ENCODE data around the gene ATG16L2.

The ATG16L2 gene, protein sequence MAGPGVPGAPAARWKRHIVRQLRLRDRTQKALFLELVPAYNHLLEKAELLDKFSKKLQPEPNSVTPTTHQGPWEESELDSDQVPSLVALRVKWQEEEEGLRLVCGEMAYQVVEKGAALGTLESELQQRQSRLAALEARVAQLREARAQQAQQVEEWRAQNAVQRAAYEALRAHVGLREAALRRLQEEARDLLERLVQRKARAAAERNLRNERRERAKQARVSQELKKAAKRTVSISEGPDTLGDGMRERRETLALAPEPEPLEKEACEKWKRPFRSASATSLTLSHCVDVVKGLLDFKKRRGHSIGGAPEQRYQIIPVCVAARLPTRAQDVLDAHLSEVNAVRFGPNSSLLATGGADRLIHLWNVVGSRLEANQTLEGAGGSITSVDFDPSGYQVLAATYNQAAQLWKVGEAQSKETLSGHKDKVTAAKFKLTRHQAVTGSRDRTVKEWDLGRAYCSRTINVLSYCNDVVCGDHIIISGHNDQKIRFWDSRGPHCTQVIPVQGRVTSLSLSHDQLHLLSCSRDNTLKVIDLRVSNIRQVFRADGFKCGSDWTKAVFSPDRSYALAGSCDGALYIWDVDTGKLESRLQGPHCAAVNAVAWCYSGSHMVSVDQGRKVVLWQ

DNA sequence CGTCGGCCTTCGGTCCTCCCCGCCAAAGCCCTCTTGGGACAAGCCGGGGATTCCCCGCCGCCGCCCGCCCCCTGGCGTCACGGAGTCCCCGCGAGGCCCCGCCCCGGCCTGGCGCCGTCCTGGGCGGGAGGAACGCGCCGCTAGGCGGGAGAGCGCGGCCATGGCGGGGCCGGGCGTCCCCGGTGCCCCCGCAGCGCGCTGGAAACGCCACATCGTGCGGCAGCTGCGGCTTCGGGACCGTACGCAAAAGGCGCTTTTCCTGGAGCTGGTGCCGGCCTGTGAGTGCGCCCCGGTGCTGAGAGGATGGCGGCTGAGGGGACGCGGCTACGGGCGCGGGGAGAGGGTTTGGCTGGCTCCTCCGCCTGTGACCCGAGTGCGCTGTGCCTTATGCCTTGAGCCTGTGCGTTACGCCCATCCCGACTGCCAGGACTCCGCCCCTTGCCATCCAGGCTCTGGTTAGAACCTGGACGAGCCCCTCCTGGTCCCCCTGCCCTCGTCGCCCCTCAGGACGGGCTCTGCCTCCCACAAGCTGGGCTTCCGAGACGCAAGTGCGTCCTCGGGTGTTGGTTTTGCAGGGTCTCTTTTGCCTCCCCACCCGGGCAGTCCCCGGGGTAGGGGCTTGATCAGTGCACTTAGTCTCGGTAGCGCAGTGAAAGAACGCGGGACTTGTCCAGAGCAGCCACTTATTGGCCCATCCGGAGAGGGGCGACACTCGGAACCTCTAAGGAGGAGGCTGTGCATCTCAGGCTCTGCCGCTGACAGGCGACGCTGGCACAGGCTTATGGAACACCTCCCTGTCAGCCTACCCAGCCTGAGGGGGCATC, at the start of gene ATG16L2:
Gene ATG16L2 (plus strand): TSS at position 126 of the 824 bp plus-strand sequence. CDS start 35 bp downstream, at position 161.
- peak; percentile 27 for DNase-seq (ENCODE audit: low read depth)

DNA sequence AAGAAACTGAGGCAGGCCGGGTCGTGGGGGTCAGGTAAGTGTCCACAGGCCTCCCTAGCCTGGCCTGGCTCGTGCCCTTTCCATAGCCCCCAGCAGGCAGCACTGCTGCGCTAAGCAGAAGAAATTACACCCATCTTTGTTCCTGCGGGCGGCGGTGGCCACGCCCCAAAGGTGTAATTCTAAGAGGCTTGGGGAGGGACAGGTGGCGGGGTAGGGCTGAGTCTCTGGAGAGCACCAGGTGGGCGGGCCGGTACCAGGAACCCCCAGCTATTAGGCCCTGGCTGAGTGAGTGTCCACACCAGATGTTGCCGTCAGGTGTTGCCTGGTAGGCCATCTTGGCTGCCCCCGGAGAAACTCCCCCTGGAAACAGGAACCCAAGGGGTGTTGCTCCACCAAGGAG, 49.7 kb upstream of the ATG16L2 start:
- DNase-seq (ENCODE audit: low read depth): no peak

DNA sequence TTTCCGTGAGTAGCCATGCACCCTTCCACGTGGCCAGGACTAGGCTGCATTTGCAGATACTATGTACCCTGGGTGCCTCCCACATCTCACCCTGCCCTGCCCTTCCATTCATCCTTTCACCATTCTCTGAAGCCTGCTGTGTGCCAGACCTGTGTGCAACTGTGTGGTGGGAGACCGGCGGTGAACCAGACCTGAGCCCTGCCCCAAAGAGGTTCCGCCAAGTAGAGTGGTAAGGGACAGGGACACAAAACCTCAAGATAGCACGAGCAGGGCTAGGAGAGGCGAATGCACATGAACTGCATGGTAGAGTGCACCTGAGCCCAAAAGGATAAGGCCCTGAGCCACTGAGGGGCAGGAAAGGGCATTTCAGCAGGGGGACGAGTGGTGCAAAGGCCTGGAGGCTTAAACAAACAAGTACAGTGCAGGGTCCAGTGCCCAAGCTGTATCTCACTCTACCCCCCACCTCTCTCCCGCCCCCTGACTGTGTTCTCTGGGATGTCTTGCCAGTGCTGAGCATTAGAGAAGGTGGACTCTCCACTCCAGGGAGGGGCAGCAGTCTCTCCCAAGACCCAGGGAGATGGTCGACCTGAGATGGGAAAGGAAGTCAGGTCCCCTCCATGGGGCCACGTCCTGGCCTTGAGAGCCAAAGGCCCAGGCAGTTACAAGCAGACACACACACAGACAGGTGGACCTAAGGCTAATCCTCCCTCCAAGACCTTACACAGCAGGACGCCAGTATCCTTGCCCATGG, 47.9 kb upstream of the ATG16L2 start:
- DNase-seq (ENCODE audit: low read depth): no peak

DNA sequence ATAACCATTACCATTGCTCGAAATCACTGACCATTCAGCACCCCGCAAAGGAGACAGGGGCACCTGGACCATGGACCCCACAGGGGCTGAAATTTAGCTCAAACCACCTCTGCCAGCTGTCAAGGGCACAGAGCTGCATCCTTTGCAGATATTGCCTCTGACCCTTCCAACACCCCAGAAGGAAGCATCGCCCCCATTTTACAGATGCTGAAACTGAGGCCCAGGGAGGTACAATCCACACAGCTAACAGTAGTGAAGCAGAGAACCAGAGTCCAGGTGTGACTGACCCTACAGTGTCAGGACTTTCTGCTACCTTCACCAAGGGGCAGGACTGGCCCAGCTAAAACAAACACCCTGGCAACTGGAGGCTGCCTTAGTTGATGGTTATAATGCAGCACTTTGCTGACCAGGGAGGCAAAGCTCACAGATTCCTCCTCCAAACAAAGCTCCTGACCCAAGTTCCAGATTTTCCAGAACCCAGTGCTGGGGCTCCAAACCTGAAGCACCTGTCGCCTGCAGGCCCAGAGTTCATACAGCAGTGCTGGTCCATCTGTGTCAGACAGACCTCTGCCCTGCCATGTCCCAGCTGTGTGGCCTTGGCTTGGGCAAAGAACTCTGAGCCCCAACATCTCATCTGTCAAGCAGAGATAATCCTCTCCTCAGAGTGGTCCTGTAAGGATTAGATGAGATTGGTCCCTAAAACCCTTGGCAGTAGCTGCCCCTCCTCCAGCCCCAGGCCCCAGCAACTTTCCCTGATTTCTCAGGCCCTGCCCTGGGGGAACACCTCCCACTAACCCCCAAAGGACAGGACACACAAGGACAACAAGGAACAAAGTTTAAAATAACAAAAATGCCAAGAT, 46.8 kb upstream of the ATG16L2 start:
- no peak for DNase-seq (ENCODE audit: low read depth)

DNA sequence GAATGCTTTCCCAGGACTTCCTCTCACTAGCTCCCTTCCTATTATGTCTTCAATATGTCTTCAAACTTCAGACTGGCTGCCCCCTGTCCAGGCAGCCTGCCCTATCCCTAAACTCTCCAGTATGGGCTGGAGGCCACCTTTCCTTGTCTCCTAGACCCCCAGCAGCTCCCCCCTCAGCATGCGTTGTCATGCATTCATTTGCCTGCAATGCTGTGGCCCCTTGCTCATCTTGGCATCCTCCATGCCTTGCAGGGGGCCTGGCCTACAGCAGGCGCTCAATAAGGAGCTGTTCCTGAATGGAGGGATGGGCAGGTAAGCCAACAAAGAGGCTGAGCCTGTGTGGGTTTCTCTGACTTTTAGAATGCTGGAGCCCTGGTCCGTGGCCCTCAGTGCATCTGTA, 45.6 kb upstream of the ATG16L2 start:
- no peak for DNase-seq (ENCODE audit: low read depth)

DNA sequence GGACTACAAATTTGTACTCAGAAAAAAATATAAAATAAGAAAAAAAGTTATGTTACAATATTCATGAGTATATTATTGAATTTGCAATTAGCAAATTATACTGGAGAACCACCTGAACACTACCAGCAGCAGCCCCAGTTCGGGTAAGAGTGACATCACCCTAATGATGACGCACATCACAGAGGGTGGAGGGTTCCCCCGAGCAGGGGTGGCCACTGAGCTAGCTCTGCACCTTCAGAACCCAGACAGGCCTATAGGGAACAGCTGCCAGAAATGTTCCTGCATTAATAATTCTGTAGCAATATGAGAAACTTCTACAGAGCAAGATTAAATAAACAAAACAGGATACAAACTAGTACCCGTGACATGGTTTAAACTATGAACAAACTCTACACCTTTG, 44.5 kb upstream of the ATG16L2 start:
- no peak for DNase-seq (ENCODE audit: low read depth)

DNA sequence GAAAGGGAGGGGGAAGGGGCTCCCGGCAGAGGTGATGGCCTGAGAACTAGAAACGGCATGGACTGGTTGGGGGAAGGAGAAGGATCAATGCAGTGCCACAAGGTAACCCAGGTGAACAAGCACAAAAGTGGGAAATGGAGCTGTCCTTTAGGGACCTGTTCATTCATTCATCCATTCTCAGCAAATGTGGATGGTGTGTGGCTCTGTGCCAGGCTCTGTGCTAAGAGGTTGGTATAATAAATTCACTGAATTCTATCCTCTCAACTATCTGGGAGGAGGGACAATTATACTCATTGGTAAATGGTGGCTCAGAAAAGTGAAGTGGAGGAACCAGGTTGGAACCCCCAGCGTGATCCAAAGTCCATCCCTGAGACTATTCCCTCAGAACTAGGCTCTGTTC, 43.4 kb upstream of the ATG16L2 start:
- no peak for DNase-seq (ENCODE audit: low read depth)

DNA sequence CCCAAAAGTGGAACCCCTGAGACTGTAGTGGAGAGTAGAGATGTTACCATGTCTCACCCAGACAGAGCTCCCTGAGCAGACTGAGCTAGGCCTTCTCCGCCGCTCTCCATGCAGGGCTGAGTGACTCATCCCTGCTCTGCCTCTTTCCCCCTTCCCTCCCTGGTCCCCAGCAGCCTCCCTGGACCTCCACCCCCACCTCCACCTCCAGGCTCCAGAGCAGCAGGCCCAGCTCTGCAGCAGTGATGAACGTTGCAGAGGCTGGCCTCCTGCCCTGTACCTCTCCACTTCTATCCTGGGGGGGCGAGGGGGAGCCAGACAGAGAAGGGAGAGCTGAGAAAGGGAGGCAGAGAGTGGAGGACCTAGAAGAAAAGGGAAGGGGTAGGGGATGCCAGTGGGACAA, 42.7 kb upstream of the ATG16L2 start:
- no peak for DNase-seq (ENCODE audit: low read depth)

DNA sequence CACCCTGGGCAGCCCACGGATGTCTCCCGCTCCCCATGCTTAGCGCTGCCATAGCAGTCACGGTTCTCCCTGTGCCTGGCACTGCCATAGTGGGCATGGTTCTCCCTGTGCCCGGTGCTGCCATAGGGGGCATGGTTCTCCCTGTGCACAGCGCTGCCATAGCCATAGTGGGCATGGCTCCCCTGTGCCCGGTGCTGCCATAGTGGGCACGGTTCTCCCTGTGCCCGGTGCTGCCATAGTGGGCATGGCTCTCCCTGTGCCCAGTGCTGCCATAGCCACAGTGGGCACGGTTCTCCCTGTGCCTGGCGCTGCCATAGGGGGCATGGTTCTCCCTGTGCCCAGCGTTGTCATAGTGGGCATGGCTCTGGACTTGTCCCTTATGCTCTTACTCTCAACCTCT, 42.2 kb upstream of the ATG16L2 start:
- no peak for DNase-seq (ENCODE audit: low read depth)

DNA sequence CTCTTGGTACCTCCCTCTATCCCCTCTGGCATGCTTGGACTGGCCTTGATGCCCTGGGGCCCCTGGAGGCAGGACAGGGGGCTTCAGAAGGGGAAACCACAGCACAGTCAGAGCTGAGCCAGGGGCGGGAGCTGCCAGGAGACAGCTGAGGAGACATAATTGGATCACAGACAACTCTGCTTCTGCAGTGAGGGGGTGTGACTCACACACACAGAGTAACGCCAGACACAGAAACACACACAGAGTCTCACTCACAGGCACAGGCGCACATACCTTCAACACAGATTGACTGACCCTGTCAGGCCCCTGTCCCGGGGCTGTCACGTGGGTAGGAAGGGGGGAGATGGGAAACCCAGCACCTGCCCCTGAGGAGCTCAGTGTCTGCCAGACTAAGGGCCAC, 40.9 kb upstream of the ATG16L2 start:
- DNase-seq (ENCODE audit: low read depth): no peak

DNA sequence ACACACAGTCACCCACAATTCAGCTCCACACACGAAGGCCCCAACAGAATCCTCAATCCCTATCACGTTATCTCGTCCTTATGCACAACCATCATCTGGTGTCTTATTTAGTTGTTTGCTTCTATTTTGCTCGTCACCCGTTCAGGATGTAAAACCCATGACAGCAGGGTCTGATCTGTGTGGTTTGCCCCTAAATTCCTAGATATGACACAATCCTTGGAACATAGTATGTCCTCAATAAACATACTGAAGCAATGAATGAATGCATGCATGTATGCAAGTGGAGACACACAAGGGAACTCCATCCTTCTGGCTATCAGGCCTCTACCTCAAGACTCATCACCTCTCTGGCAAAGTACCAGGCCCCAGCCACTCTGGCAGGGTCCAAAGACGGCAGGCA, 40.5 kb upstream of the ATG16L2 start:
- no peak for DNase-seq (ENCODE audit: low read depth)

DNA sequence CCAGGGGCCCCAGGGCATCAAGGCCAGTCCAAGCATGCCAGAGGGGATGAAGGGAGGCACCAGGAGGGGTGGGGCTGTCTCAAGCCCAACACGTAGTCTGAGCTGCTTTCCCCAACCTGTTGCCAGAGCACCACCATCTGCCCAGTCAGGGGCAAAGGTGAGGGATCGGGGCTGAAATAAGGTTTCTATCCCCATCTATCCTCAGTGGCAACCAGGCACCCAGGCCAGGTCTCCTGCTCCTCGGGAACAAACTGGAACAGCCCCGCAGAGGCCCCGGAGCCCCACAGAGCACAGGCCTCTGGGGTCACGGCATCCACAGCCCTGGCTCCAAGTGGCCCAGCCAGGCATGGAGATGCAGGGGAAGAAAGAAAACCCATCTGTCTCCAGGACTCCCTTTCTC, 39.7 kb upstream of the ATG16L2 start:
- DNase-seq (ENCODE audit: low read depth): no peak

DNA sequence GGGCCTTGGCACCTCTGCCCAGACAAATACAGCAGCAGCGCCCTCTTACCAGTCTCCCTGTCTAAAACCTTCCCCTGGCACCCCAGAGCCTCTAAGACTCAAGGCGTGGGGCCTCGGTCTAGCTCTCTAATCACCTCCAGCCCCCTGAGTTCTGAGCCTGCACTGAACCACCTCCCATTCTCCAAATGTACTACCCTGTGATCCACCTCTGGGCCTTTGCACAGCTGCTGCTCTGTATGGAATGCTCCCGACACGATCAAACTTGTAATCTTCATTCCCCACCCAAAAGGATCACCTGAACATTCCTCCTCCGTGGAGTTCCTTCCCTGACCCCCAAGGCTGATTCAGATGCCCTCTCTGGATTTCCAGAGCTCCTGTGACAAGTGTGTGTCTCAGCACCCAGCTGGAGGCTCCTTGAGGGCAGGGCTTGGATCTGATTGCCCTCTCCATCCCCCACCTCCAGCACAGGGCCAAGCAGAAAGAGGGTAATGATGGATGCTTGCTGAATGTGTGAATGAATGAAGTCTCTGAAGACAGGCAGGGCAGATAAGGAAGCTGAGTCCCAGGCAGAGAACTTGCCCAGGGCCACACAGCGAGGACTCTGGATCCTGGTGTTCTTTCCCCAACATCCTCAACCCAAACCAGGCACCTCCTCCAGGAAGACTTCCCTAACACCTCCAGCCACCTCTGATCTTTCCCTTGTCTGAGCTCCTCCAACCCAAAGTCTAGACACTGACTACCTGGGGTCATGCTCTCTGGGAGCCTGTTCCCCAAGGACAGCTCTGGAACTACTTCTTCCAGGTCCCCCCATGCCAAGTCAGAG, 38.7 kb upstream of the ATG16L2 start:
- no peak for DNase-seq (ENCODE audit: low read depth)

DNA sequence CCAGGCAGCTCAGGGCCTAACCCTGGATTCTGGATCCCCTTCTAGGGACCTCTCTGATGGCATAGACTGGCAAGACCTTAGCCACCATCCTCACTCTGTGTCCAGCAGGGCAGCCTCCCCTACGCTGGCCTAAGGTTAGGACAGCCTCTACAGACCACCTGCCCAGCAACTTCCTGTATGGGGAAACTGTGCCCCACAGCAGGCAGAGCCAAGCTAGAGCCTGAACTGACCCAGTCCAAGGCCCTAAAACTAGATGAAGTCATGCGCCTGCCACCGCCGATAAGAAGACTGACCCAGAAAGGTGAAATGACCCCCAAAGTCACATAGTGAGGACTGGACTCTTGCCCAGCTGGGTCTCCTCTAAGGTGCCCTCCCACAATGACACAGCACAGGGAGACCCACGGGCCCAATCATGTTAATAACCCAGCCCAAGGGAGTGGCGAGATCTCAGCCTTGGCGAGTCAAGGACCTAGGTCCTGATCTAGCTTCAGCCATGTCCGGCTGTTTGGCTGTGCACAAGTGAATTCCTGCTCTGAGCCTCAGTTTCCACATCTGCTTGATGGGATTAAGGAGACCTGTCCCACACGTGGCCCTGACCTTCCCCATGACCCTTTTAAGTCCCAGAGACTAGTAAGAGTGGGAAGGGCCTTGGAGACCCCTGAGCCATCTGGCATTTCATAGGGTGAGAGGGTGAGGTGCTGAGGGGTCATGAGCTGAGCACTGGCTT, 37.9 kb upstream of the ATG16L2 start:
- no peak for DNase-seq (ENCODE audit: low read depth)

DNA sequence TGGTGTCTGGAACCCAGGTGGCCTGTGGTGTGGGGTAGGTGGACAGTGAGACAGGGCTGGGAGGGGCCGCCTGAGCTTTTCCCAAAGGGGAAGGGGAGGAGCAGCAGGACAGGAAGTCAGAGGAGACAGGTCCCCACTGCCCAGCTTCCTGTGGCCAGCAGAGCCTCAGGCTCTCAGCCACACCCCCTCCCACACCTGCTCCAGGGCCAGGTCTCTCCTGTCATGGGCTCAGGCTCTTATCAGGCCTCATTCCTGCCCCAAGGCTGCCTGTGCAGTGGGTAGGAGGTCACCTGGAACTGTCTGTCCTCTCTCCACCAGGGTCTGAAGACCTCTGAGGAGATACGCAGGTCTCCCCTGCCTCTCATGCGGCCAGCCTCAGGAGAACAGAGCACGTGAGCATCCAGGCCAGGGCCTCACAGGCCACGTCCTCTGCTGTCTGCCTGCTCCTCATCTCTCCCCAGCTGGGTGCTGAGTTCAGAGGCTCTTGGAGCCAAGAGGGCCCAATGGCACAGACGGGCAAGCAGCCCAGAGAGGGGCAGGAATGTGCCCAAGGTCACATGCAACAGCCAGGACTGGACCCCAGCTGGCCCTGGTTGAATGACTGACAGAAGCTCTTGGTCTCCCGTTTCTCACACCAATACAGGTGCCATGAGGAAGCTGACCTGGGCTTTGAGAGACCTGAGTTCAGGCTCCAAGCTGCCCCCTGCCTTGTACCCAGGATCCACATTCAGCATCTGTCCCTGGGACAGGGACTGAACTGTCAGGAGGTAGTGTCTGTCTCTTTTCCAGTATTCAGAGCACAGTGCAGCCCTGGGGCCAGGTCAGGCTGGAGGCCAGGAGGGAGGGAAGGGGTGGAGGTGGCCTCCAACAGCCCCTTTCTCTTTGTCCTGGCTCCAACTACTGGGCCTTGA, 37.1 kb upstream of the ATG16L2 start:
- DNase-seq (ENCODE audit: low read depth): no peak

DNA sequence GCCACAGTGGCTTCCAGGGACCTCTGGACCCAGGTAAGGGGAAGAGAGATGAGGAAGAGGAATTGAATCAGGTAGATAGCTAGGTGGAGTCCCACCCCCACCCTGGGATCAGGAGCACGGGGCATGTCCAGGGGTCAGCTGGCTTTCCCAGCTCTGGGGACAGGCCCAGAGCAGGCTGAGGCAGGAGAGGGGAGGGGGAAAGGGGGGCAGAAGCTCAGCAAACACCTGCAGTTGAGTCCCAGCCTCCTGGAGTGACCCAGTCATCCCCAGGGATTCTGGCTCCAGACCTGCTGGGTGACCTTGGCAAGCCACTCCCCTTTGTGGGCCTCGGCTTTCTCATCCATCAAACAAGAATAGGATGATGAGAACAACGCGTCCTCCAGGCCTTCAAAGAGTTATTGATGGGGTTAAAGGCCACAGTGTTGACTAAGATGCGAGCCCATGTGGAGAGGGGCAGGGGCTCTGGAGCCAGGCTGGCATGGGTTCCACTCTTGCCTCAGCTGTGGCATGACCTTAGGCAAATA, 36.4 kb upstream of the ATG16L2 start:
- no peak for DNase-seq (ENCODE audit: low read depth)

DNA sequence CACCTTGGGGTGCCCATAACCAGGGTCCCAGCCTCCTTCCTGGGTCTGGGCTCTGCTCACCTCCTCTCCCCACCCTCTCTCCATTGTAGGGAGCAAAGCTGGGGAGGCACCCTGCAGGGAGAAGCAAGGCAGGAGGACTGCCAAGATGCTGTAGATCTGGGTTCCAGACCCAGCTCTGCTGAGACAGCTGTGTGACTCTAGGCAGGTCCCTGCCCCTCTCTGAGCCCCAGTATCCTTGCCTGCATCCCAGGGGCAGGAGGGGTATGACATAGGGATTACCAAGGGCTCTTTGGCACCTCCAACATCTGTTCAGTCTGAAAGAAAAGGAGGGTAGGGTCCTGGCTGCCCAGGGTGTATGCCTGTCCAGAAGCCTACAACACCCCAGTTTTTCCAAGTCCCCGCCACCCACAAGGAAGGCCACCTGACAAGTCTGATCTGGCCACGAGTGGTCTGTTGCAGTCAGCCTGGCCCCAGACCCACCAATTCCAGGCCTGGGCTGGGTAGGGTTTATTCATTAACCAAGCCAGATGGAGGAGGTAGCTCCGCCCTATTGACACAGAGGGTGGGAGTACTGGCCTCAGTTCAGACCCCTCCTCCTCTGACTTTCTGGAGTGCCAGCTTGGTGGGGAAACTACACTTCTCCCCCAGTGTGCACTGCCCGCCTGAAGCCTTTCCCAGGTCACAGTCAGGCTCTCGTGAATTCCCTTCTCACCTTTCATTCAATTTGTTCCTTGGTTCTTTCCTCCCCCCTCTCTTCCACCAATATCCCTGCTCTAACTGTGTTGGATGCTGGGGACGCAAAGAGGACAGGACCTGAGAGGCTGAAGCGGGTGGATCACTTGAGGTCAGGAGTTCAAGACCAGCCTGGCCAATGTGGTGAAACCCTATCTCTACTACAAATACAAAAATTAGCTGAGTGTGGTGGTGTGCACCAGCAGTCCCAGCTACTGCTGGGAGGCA, 35.4 kb upstream of the ATG16L2 start:
- no peak for DNase-seq (ENCODE audit: low read depth)
